ENCODE data around the gene AGAP2.

DNA sequence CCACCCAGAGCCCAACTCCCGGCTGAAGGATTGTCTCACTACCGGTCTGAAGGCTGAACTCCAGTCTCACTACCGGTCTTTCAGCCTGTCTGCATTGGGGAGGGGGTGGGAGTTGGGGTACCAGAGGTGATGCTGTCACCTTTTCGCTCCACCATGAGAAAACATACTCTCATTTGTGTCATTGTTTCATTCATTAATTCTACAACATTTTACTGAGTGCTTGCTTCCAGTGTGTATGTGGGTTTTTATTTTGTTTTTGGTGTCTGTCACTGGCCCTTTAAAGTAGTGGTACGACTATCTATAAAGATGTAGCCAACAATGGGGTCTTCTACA, 14.1 kb upstream of the AGAP2 start:
- TF ChIP-seq, protein P1, sequence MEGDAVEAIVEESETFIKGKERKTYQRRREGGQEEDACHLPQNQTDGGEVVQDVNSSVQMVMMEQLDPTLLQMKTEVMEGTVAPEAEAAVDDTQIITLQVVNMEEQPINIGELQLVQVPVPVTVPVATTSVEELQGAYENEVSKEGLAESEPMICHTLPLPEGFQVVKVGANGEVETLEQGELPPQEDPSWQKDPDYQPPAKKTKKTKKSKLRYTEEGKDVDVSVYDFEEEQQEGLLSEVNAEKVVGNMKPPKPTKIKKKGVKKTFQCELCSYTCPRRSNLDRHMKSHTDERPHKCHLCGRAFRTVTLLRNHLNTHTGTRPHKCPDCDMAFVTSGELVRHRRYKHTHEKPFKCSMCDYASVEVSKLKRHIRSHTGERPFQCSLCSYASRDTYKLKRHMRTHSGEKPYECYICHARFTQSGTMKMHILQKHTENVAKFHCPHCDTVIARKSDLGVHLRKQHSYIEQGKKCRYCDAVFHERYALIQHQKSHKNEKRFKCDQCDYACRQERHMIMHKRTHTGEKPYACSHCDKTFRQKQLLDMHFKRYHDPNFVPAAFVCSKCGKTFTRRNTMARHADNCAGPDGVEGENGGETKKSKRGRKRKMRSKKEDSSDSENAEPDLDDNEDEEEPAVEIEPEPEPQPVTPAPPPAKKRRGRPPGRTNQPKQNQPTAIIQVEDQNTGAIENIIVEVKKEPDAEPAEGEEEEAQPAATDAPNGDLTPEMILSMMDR (conservative IDR thresholded peaks at IDR 0.05), result no peak
- TF ChIP-seq ZFX (IDR thresholded peaks at IDR 0.05), result no peak
